Stromal cell of bone marrow (primary cell): ENCODE measurements around the gene ILK.

Experiments used
- DNase-seq: peaks from one replicate; pipeline ENCODE4 v3.0.0-alpha.2; 2012; ENCODE audit warnings: low read depth

Gene ILK

GRCh38 chr11:6574816-6575715 lies 28.5 kb upstream of the ILK start:
- DNase-seq = no peak

GRCh38 chr11:6576471-6577373 lies 26.9 kb upstream of the ILK start:
- peak; percentile 35 for DNase-seq

- no peak for DNase-seq
Measured at GRCh38 chr11:6578134-6578533, 25.4 kb upstream of the ILK start.

- DNase-seq = no peak
Measured at GRCh38 chr11:6579681-6580080, 23.9 kb upstream of the ILK start.

- DNase-seq = no peak
Measured at GRCh38 chr11:6583584-6583983, 20.0 kb upstream of the ILK start.

- DNase-seq = no peak
Measured at GRCh38 chr11:6584528-6584927, 19.0 kb upstream of the ILK start.

GRCh38 chr11:6586434-6587359 lies 16.9 kb upstream of the ILK start:
- DNase-seq = no peak

- DNase-seq = no peak
Measured at GRCh38 chr11:6587360-6587953, 16.1 kb upstream of the ILK start.

GRCh38 chr11:6588018-6588417 lies 15.6 kb upstream of the ILK start:
- no peak for DNase-seq

- no peak for DNase-seq
Measured at GRCh38 chr11:6594142-6594768, 9.3 kb upstream of the ILK start.

GRCh38 chr11:6596239-6596877 lies 7.2 kb upstream of the ILK start:
- no peak for DNase-seq

GRCh38 chr11:6598555-6598954 lies 5.0 kb upstream of the ILK start:
- DNase-seq = no peak

GRCh38 chr11:6599449-6599848 lies 4.1 kb upstream of the ILK start:
- no peak for DNase-seq

- DNase-seq = no peak
Measured at GRCh38 chr11:6599881-6600390, 3.6 kb upstream of the ILK start.

GRCh38 chr11:6601041-6601461 lies 2.5 kb upstream of the ILK start:
- no peak for DNase-seq

- DNase-seq = no peak
Measured at GRCh38 chr11:6602096-6602940, 1.3 kb upstream of the ILK start.

GRCh38 chr11:6604081-6604626 lies 580 bp downstream of the ILK start:
- DNase-seq = peak; percentile 65

GRCh38 chr11:6604790-6605189 lies 1.2 kb downstream of the ILK start:
- DNase-seq = no peak
